Astrocyte of the cerebellum (primary cell): ENCODE results near the gene PODN.

ENCODE experiments used
- DNase-seq: peaks from one replicate; pipeline ENCODE4 v3.0.0-alpha.2; 2011; ENCODE audit warnings: low read depth
- H3K4me3 ChIP-seq: 2 replicates; pipeline ENCODE4 v1.5.1; 2011; ENCODE audit warnings: mild to moderate bottlenecking, low read depth, low read length, moderate library complexity
- CTCF ChIP-seq: IDR thresholded peaks from 2 replicates; pipeline ENCODE4 v1.5.1; 2012; ENCODE audit warnings: low read length, low read depth, moderate library complexity, mild to moderate bottlenecking; ENCODE audit errors: missing control alignments
- in situ Hi-C: cut with HindIII; loops from 2 replicates; pipeline ENCODE4 v1.10.0; 2017; ENCODE audit warnings: low sequenced_read_pairs

The PODN gene

GRCh38 chr1:53048960-53049573 is 12.9 kb upstream of the PODN start:
- TF ChIP-seq CTCF: no peak
- in situ Hi-C loops: no loop called here
- no peak for DNase-seq
- H3K4me3 ChIP-seq: no peak overlapping the region

- in situ Hi-C loops: no loop called here
These were observed 12.4 kb upstream of the PODN start for GRCh38 chr1:53049574-53049967.

GRCh38 chr1:53050310-53050709 is 11.7 kb upstream of the PODN start:
- H3K4me3 ChIP-seq: no peak overlapping the region
- TF ChIP-seq CTCF: no peak
- DNase-seq: no peak
- in situ Hi-C loops: no loop called here

More at GRCh38 chr1:53049574-53049967, 12.4 kb upstream of the PODN start:
- TF ChIP-seq CTCF: no peak
- no peak overlapping the region for H3K4me3 ChIP-seq
- no peak for DNase-seq

- no peak for DNase-seq
- H3K4me3 ChIP-seq: no peak overlapping the region
- in situ Hi-C loops: no loop called here
- no peak for TF ChIP-seq CTCF
These were observed 10.3 kb upstream of the PODN start for GRCh38 chr1:53051676-53052075.

GRCh38 chr1:53057127-53057526 is 4.9 kb upstream of the PODN start:
- no peak for TF ChIP-seq CTCF
- no peak overlapping the region for H3K4me3 ChIP-seq
- no peak for DNase-seq
- in situ Hi-C loops: no loop called here

GRCh38 chr1:53060579-53060978 is 1.4 kb upstream of the PODN start:
- in situ Hi-C loops: no loop called here
- no peak for DNase-seq
- no peak for TF ChIP-seq CTCF
- no peak overlapping the region for H3K4me3 ChIP-seq
